Upper lobe of left lung (tissue), 6 donors: ENCODE measurements around the gene ZNF584. TPM values are rescaled to one million over a fixed set of nuclear protein-coding genes. Genes with fewer than 3 reads are reported as not detected.

Experiments
- ATAC-seq, 2 donors: fragments of 200-7000 bp; cut with Tn5 transposase; one replicate each; pipeline ENCODE4 v1.9.1; 2022; ENCODE audit warnings: mild to moderate bottlenecking in 2 of 2, moderate library complexity in 2 of 2; ENCODE audit not compliant: low FRiP score in 2 of 2
- DNase-seq, 2 donors: peaks; one replicate each; pipeline ENCODE4 v3.0.0-alpha.2; 2019 to 2020
- H3K27ac ChIP-seq, 4 donors: fragments of 200-600 bp; sonication (generic); one replicate each; pipeline ENCODE4 v1.5.1; 2016 to 2019
- H3K27me3 ChIP-seq, 4 donors: fragments of 200-600 bp; sonication (generic); one replicate each; pipeline ENCODE4 v1.5.1; 2017 to 2019
- H3K36me3 ChIP-seq, 4 donors: fragments of 200-600 bp; sonication (generic); one replicate each; pipeline ENCODE4 v1.5.1; 2016 to 2019
- H3K4me1 ChIP-seq, 4 donors: fragments of 200-600 bp; sonication (generic); one replicate each; pipeline ENCODE4 v1.5.1; 2018 to 2019
- H3K4me3 ChIP-seq, 4 donors: fragments of 200-600 bp; sonication (generic); one replicate each; pipeline ENCODE4 v1.5.1; 2017 to 2019; ENCODE audit warnings: mild to moderate bottlenecking in 2 of 4, moderate library complexity in 1 of 4
- H3K9me3 ChIP-seq, 4 donors: fragments of 200-600 bp; sonication (generic); one replicate each; pipeline ENCODE4 v1.5.1; 2018 to 2019
- CTCF ChIP-seq, 6 experiments: fragments of 450-650 bp in 4 of 6; fragments of 200-600 bp in 2 of 6; sonication (generic) in 2 of 6; IDR thresholded peaks; one replicate each; pipeline ENCODE4 v1.5.1; 2016 to 2019; ENCODE audit warnings: antibody characterized with exemption in 6 of 6
- EP300 ChIP-seq, 4 donors: sonication (generic); formaldehyde crosslinking; IDR thresholded peaks; one replicate each; pipeline ENCODE4 v1.5.1; 2017; ENCODE audit warnings: antibody characterized with exemption in 4 of 4, control low read depth in 2 of 4
- POLR2A ChIP-seq, 4 donors: fragments of 450-650 bp; IDR thresholded peaks; one replicate each; pipeline ENCODE4 v1.5.1; 2016 to 2017; ENCODE audit warnings: antibody characterized with exemption in 4 of 4, mild to moderate bottlenecking in 2 of 4
- POLR2AphosphoS5 ChIP-seq, 2 donors: sonication (generic); formaldehyde crosslinking; IDR thresholded peaks; one replicate each; pipeline ENCODE4 v1.5.1; 2017; ENCODE audit warnings: antibody characterized with exemption in 2 of 2
- WGBS, 2 donors: methylation state at CpG; one replicate each; pipeline ENCODE4 v1.1.5; 2017 to 2018; 5-methylcytosine and 5-hydroxymethylcytosine counted together
- total RNA-seq, 6 donors: library from RNA; depleted of rRNA in 4 of 6; stranded (reverse); fragments of >200 nt in 4 of 6; gene quantifications; one replicate each; pipeline versions ENCODE4 v1.1.0 to v1.2.1, GENCODE V29; 2016 to 2021
- donor health status: DM: no; HTN: no; CAD: no; lungs with moderate emphysema.
- donor health status: DM: no; HTN: yes; CAD: no; lungs with severe emphysema.

The ZNF584 gene
- total RNA-seq = 10 to 100 TPM in 4 of 6 donors, 1 to 10 TPM in 2; 7.4 to 31.0 (median 13.1) TPM

GRCh38 chr19:58408152-58409009 is at the start of gene ZNF584:
Gene ZNF584 (plus strand): TSS chr19:58408649. CDS start chr19:58409148, 499 bp downstream.
- Histone ChIP-seq H3K36me3 (no peaks in the 10 kb centered on the region), H3K4me3 (peak within 1 kb of the TSS; percentile 75 to 94 (median 82)), H3K27ac (peak within 1 kb of the TSS; percentile 78 to 93 (median 90)), H3K27me3 (no peaks in the 10 kb centered on the region), H3K9me3 (no peaks in the 10 kb centered on the region), H3K4me1 (peaks cover 20 to 29% (median 22%) of the 10 kb centered on the region in 4 donors)
- DNase-seq (peak; percentile 96 to 99), ATAC-seq (peak; percentile 97 to 99)
- 0 to 1% methylated on average over 48 to 69 of the region's 100 CpGs for WGBS, 2 donors
- TF ChIP-seq CTCF (IDR thresholded peaks at IDR 0.05) (peak in 2 of 6 experiments; percentile 8 to 14), POLR2A (IDR thresholded peaks at IDR 0.05) (peak in 3 of 4 donors; percentile 47 to 91 (median 91)), POLR2AphosphoS5 (IDR thresholded peaks at IDR 0.05) (peak; percentile 84 to 88), EP300 (IDR thresholded peaks at IDR 0.05) (no peak)

GRCh38 chr19:58361900-58362271 is 46.6 kb upstream of the ZNF584 start:
- peak overlapping the region; percentile 91 to 95 (median 92) for H3K27ac ChIP-seq
- TF ChIP-seq EP300 (IDR thresholded peaks at IDR 0.05) (no peak), POLR2A (IDR thresholded peaks at IDR 0.05) (no peak), CTCF (IDR thresholded peaks at IDR 0.05) (peak in 1 of 6 experiments; percentile 5), POLR2AphosphoS5 (IDR thresholded peaks at IDR 0.05) (no peak)
- WGBS, 2 donors = 3 to 4% methylated on average over 19 to 28 of the region's 28 CpGs
- ATAC-seq (peak; percentile 39 to 41), DNase-seq (peak; percentile 31 to 89)
- no peaks in the 10 kb centered on the region for H3K36me3 ChIP-seq
- H3K4me3 ChIP-seq = peak overlapping the region; percentile 48 to 91 (median 70)
- H3K27me3 ChIP-seq = peaks cover 0 to 4% (median 0%) of the 10 kb centered on the region in 4 donors
- H3K9me3 ChIP-seq = no peaks in the 10 kb centered on the region
- peaks cover 5 to 14% (median 11%) of the 10 kb centered on the region in 4 donors for H3K4me1 ChIP-seq

GRCh38 chr19:58362272-58362994 is 46.0 kb upstream of the ZNF584 start, which contains the start of gene ZNF497:
Gene ZNF497 (minus strand): TSS chr19:58362751. CDS start chr19:58357635, 5,116 bp downstream.
- Histone ChIP-seq H3K27ac (peak within 1 kb of the TSS; percentile 91 to 95 (median 92)), H3K27me3 (no peaks in the 10 kb centered on the region), H3K4me3 (peak within 1 kb of the TSS; percentile 48 to 91 (median 70)), H3K9me3 (no peaks in the 10 kb centered on the region), H3K4me1 (peaks cover 5 to 8% (median 8%) of the 10 kb centered on the region in 4 donors), H3K36me3 (no peaks in the 10 kb centered on the region)
- ATAC-seq (peak; percentile 96 to 97), DNase-seq (peak; percentile 99)
- 0% methylated on average over 17 to 62 of the region's 74 CpGs for WGBS, 2 donors
- peak in 3 of 4 donors; percentile 52 to 81 (median 56) for TF ChIP-seq POLR2A (IDR thresholded peaks at IDR 0.05)
- TF ChIP-seq CTCF (IDR thresholded peaks at IDR 0.05) = peak in 2 of 6 experiments; percentile 23 to 38
- no peak for TF ChIP-seq EP300 (IDR thresholded peaks at IDR 0.05)
- TF ChIP-seq POLR2AphosphoS5 (IDR thresholded peaks at IDR 0.05) = peak; percentile 59 to 86

GRCh38 chr19:58364146-58364545 is 44.3 kb upstream of the ZNF584 start:
- Histone ChIP-seq H3K27me3 (no peaks in the 10 kb centered on the region), H3K27ac (no peak overlapping the region), H3K36me3 (no peaks in the 10 kb centered on the region), H3K9me3 (no peaks in the 10 kb centered on the region), H3K4me3 (no peak overlapping the region), H3K4me1 (peaks cover 5 to 8% (median 7%) of the 10 kb centered on the region in 4 donors)
- no peak for ATAC-seq
- WGBS, 2 donors = 71 to 75% methylated on average over 5 of the region's 5 CpGs
- DNase-seq = no peak
- no peak for TF ChIP-seq POLR2A (IDR thresholded peaks at IDR 0.05)
- no peak for TF ChIP-seq CTCF (IDR thresholded peaks at IDR 0.05)
- TF ChIP-seq POLR2AphosphoS5 (IDR thresholded peaks at IDR 0.05) = no peak
- TF ChIP-seq EP300 (IDR thresholded peaks at IDR 0.05) = no peak
